ENCODE data around the gene YKT6.

DNA sequence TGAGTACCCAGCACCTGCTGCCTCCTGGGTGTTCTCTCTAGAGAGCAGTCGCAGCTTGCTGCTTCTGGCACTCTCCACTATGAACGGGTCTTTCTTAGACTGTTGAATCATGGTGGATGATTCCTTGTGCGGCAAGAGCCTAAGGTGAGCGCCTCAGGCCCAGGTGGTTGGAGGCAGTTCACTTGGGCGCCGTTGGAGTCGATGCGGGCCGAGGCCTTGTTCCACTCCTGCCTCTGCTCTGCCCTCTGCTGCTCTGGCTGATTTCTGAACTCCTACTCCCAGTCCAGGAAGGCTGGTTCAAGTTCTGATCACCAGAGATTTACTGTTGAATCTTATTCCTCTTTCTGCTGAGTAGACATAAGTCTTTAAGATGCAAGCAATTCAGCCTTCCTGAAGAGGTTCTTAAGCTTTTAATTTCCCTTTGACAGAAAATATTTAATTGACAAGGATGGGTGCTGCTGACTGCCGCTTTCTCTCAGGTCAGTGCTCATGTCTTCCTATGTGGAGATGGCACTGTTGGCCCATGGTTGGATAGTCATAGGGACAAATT, 10.4 kb downstream of the YKT6 start:
- TF ChIP-seq POLR2AphosphoS5 (IDR thresholded peaks at IDR 0.05; ENCODE audit: low read depth, low read length) (no peak), POLR2A (IDR thresholded peaks at IDR 0.05; ENCODE audit: low read depth, low read length) (no peak)

Data from GM12892 (cell line).